ENCODE data around the gene RORC. TPM values are rescaled to one million over a fixed set of nuclear protein-coding genes. Genes with fewer than 3 reads are reported as not detected.

Gene RORC
- polyA plus RNA-seq, 2 donors, result 1.5 to 3.4 TPM

DNA sequence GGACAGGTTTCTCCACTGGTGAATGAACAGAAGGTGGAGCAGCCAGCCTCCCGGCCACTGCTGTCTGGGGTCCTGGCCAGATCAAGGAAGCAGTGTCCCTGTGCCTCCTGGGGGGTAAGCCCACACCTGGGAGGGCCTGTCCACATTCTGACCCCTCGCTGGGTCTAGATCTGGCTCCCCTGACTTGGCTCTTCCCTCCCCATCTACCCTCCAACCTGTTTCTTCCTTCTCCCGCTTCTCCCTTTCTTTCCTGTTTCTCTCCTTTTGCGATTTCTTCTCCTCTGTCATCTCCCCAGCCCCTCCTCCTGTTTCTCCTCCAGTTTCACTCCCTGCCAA is 378 bp downstream of the RORC start:
- H3K4me1 ChIP-seq (ENCODE audit: control insufficient read depth in 2 of 2, insufficient read depth in 2 of 2, low read length in 1 of 2), result peaks cover 0 to 23% of the 10 kb centered on the region in 2 donors
- H3K9me3 ChIP-seq (ENCODE audit: control insufficient read depth in 2 of 2, insufficient read depth in 1 of 2, low read depth in 1 of 2, low read length in 1 of 2), result no peaks in the 10 kb centered on the region
- H3K27ac ChIP-seq (ENCODE audit: low read depth in 2 of 2, low read length in 1 of 2), result peak overlapping the region; percentile 18 to 59
- peaks cover 0 to 4% of the 10 kb centered on the region in 2 donors for H3K36me3 ChIP-seq (ENCODE audit: control insufficient read depth in 2 of 2, insufficient read depth in 2 of 2, low read length in 1 of 2)
- H3K4me3 ChIP-seq (ENCODE audit: low read depth in 1 of 2, low read length in 2 of 2), result peak overlapping the region; percentile 8 to 48
- H3K27me3 ChIP-seq (ENCODE audit: control insufficient read depth in 1 of 2, insufficient read depth in 2 of 2, low read length in 2 of 2), result no peaks in the 10 kb centered on the region
- 46 to 48% methylated on average over 4 of the region's 4 CpGs for WGBS, 2 donors

DNA sequence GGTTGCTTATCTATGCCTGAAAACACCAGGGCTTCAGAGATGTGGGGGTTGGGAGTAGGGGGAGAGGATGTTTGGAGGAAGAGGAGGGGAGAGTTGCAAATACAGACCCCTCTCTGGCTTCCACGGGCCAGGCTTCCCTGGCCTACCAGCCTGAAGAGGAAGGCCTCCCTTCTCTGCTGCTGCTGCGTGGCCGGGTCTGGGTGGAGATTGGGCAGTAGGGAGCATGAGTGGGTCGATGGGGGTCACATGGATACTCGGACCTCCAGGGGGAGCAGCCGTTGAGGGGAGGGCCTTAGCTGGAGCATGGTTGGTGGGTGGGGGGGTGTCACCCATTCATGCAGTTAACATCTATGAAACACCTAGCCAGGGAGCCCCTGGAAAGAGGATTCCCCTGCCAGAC is 1.5 kb downstream of the RORC start:
- Histone ChIP-seq H3K27me3 (ENCODE audit: control insufficient read depth in 1 of 2, insufficient read depth in 2 of 2, low read length in 2 of 2) (no peaks in the 10 kb centered on the region), H3K4me3 (ENCODE audit: low read depth in 1 of 2, low read length in 2 of 2) (no peak overlapping the region), H3K27ac (ENCODE audit: low read depth in 2 of 2, low read length in 1 of 2) (peak overlapping the region in 1 of 2 donors; percentile 50), H3K4me1 (ENCODE audit: control insufficient read depth in 2 of 2, insufficient read depth in 2 of 2, low read length in 1 of 2) (peaks cover 0 to 23% of the 10 kb centered on the region in 2 donors), H3K36me3 (ENCODE audit: control insufficient read depth in 2 of 2, insufficient read depth in 2 of 2, low read length in 1 of 2) (peaks cover 0 to 4% of the 10 kb centered on the region in 2 donors), H3K9me3 (ENCODE audit: control insufficient read depth in 2 of 2, insufficient read depth in 1 of 2, low read depth in 1 of 2, low read length in 1 of 2) (no peaks in the 10 kb centered on the region)
- 32 to 60% methylated on average over 6 of the region's 6 CpGs for WGBS, 2 donors

DNA sequence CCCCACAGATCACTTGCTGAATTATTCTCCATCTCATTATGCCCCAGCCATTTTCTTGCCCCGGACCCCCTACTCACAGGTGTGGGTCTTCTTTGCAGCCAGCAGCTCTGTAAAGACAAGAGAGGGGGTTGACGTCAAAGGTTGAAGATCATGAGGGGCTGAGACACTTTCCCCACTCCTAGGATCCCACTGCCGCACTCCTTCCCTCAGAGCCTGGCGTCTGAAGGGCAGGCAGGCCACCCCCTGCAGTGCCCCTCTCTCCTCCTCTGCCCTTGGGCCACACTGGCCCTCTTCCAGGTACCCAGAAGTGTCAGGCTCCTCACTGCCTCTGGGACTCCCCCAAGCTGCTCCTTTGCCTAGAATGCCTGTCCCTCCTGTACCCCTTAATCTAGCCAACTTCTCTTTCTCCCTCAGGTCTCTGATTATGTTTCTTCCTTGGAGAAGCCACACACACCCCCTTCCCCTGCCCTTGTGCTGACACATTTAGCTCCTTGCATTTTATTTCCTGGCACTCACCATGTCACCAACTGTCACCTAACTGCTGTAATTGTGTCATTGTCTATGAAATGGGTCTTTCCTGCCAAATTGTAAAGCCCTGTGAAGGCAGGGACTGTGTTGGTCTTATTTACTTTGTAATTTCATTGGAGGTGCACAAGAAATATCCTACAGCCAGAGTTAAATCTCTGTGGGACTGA is 2.1 kb downstream of the RORC start:
- no peaks in the 10 kb centered on the region for H3K27me3 ChIP-seq (ENCODE audit: control insufficient read depth in 1 of 2, insufficient read depth in 2 of 2, low read length in 2 of 2)
- H3K4me1 ChIP-seq (ENCODE audit: control insufficient read depth in 2 of 2, insufficient read depth in 2 of 2, low read length in 1 of 2), result peaks cover 0 to 23% of the 10 kb centered on the region in 2 donors
- WGBS, 2 donors, result 42 to 51% methylated on average over 4 of the region's 4 CpGs
- no peaks in the 10 kb centered on the region for H3K9me3 ChIP-seq (ENCODE audit: control insufficient read depth in 2 of 2, insufficient read depth in 1 of 2, low read depth in 1 of 2, low read length in 1 of 2)
- peaks cover 0 to 4% of the 10 kb centered on the region in 2 donors for H3K36me3 ChIP-seq (ENCODE audit: control insufficient read depth in 2 of 2, insufficient read depth in 2 of 2, low read length in 1 of 2)
- peak overlapping the region in 1 of 2 donors; percentile 50 for H3K27ac ChIP-seq (ENCODE audit: low read depth in 2 of 2, low read length in 1 of 2)
- no peak overlapping the region for H3K4me3 ChIP-seq (ENCODE audit: low read depth in 1 of 2, low read length in 2 of 2)

DNA sequence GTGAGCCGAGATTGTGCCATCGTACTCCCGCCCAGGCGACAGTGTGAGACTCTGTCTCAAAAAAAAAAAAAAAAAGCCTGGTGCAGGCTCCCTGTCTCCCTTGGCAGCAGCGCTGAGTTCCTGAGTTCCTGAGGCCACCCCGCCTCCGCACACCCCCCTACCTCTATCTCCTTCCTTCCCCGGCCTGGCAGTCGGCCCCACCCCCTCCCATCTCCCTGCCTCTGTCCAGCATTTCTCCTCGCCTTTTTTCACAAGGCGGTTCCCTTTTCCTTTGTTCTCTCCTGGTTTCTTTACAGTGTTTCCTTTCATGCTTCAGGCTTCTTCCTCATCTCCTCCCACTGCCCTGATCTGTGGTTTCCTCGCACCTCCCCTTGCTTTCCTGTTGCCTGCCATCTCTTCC is 2.7 kb downstream of the RORC start:
- WGBS, 2 donors, result 5 to 10% methylated on average over 11 to 12 of the region's 12 CpGs
- Histone ChIP-seq H3K4me3 (ENCODE audit: low read depth in 1 of 2, low read length in 2 of 2) (no peak overlapping the region), H3K9me3 (ENCODE audit: control insufficient read depth in 2 of 2, insufficient read depth in 1 of 2, low read depth in 1 of 2, low read length in 1 of 2) (no peaks in the 10 kb centered on the region), H3K27me3 (ENCODE audit: control insufficient read depth in 1 of 2, insufficient read depth in 2 of 2, low read length in 2 of 2) (no peaks in the 10 kb centered on the region), H3K36me3 (ENCODE audit: control insufficient read depth in 2 of 2, insufficient read depth in 2 of 2, low read length in 1 of 2) (peaks cover 0 to 4% of the 10 kb centered on the region in 2 donors), H3K4me1 (ENCODE audit: control insufficient read depth in 2 of 2, insufficient read depth in 2 of 2, low read length in 1 of 2) (peaks cover 0 to 23% of the 10 kb centered on the region in 2 donors), H3K27ac (ENCODE audit: low read depth in 2 of 2, low read length in 1 of 2) (no peak overlapping the region)

DNA sequence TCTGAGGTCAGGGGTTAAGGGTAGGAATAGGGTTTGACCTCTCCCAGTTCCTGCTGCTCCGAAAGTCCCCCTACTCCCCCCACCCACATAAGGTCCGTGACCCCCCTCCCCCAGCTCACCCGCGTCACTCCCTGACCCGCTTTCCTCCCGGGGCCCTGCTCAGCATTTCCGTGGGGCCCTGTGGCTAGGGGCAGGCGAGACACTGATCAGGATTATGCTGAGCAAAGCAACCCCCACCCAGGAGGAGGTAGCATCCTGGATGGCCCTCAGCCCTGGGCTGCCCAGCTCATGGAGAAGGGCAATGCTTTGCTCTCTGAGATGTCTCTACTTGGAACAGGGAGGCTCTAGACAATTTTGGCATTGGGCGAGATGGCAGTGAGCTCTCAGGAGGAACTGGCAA is 3.7 kb downstream of the RORC start:
- 70 to 71% methylated on average over 9 of the region's 9 CpGs for WGBS, 2 donors
- Histone ChIP-seq H3K27ac (ENCODE audit: low read depth in 2 of 2, low read length in 1 of 2) (no peak overlapping the region), H3K27me3 (ENCODE audit: control insufficient read depth in 1 of 2, insufficient read depth in 2 of 2, low read length in 2 of 2) (no peaks in the 10 kb centered on the region), H3K4me3 (ENCODE audit: low read depth in 1 of 2, low read length in 2 of 2) (no peak overlapping the region), H3K36me3 (ENCODE audit: control insufficient read depth in 2 of 2, insufficient read depth in 2 of 2, low read length in 1 of 2) (peaks cover 0 to 4% of the 10 kb centered on the region in 2 donors), H3K9me3 (ENCODE audit: control insufficient read depth in 2 of 2, insufficient read depth in 1 of 2, low read depth in 1 of 2, low read length in 1 of 2) (no peaks in the 10 kb centered on the region), H3K4me1 (ENCODE audit: control insufficient read depth in 2 of 2, insufficient read depth in 2 of 2, low read length in 1 of 2) (peaks cover 0 to 21% of the 10 kb centered on the region in 2 donors)

DNA sequence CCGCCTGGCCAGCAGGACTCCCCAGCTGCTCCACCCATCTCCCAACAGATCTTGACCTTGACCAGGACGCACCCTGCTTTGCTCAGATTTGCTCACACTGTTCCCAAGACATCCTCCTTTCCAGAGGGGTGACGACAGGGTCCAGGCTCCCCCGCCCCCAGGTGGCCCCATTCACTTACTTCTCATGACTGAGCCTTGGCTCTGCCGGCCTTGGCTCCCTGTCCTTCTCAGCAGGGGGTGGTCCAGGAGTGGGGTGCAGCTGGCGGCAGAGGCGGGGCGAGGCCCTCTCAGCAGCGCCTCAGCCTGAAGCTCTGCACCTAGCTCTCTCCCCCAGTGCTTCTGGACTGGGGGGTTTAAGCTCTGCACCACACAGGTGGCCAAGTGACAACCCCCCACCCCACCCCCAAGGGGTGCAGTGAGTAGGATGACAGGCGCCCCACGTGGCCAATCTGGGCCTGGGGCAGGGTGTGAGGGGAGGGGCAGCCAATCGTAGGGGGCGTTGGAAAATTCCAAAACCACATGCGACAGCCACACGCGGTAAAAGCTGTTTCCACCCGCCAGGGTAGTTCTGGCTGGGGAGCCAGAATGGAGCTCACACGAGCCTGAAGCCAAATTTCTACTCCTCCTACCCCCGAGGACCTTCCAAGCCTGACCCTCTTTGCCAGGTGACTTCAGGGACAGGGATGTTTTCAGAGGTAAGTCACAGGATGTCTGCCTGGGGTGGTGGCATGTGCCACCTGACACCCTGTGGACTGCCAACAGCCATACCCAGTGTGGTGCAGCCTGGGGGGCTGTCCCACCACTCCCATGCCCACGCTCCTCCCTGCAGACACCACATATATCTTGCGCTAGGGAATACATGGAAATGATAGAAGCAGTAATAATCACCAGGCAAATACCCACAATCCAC is 5.6 kb downstream of the RORC start:
- no peak overlapping the region for H3K27ac ChIP-seq (ENCODE audit: low read depth in 2 of 2, low read length in 1 of 2)
- peaks cover 0 to 4% of the 10 kb centered on the region in 2 donors for H3K36me3 ChIP-seq (ENCODE audit: control insufficient read depth in 2 of 2, insufficient read depth in 2 of 2, low read length in 1 of 2)
- H3K27me3 ChIP-seq (ENCODE audit: control insufficient read depth in 1 of 2, insufficient read depth in 2 of 2, low read length in 2 of 2), result no peaks in the 10 kb centered on the region
- no peaks in the 10 kb centered on the region for H3K9me3 ChIP-seq (ENCODE audit: control insufficient read depth in 2 of 2, insufficient read depth in 1 of 2, low read depth in 1 of 2, low read length in 1 of 2)
- peaks cover 0 to 10% of the 10 kb centered on the region in 2 donors for H3K4me1 ChIP-seq (ENCODE audit: control insufficient read depth in 2 of 2, insufficient read depth in 2 of 2, low read length in 1 of 2)
- 61 to 62% methylated on average over 21 of the region's 21 CpGs for WGBS, 2 donors
- no peak overlapping the region for H3K4me3 ChIP-seq (ENCODE audit: low read depth in 1 of 2, low read length in 2 of 2)

DNA sequence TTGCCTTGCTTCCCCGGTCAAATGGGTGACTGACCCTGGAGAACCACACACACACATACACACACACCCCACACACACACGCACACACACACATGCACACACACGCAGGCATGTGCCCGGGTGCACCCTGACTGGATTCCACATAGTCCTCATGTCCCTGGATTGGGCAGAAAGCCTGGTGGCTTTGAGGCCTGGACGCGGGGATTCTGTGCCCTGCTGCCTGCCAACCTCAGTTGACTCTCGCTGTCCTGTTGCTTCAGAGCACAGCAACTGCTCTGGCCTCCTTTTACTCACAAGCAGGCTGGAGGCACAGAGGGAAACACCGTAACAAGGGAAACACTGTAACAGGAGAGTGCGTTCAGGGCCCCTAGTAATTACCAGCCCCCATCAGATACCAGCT is 6.4 kb downstream of the RORC start:
- Histone ChIP-seq H3K4me3 (ENCODE audit: low read depth in 1 of 2, low read length in 2 of 2) (peak overlapping the region in 1 of 2 donors; percentile 11), H3K27me3 (ENCODE audit: control insufficient read depth in 1 of 2, insufficient read depth in 2 of 2, low read length in 2 of 2) (no peaks in the 10 kb centered on the region), H3K27ac (ENCODE audit: low read depth in 2 of 2, low read length in 1 of 2) (no peak overlapping the region), H3K9me3 (ENCODE audit: control insufficient read depth in 2 of 2, insufficient read depth in 1 of 2, low read depth in 1 of 2, low read length in 1 of 2) (no peaks in the 10 kb centered on the region), H3K4me1 (ENCODE audit: control insufficient read depth in 2 of 2, insufficient read depth in 2 of 2, low read length in 1 of 2) (peaks cover 0 to 9% of the 10 kb centered on the region in 2 donors), H3K36me3 (ENCODE audit: control insufficient read depth in 2 of 2, insufficient read depth in 2 of 2, low read length in 1 of 2) (peaks cover 0 to 4% of the 10 kb centered on the region in 2 donors)
- 77 to 80% methylated on average over 9 of the region's 9 CpGs for WGBS, 2 donors

DNA sequence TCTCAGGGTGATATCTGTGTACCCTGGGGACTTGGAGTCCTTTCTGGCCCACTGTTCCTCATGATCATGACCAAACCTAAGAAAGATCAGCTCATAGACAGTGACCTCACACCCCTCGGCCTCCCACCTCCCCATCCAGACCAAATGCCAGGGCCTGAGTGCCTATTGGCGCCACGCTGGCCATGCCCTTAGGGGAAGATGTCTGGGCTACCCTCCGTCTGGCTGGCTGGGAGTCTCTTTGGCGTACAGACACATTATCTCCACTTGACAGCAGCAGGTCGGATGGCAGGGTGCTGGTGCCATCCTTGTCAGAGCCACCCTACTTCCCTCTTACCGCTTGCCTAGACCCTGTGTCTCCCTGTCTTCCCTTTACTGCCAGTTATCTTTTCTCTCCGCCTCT is 8.4 kb downstream of the RORC start:
- H3K4me1 ChIP-seq (ENCODE audit: control insufficient read depth in 2 of 2, insufficient read depth in 2 of 2, low read length in 1 of 2), result peaks cover 0 to 8% of the 10 kb centered on the region in 2 donors
- peaks cover 0 to 4% of the 10 kb centered on the region in 2 donors for H3K36me3 ChIP-seq (ENCODE audit: control insufficient read depth in 2 of 2, insufficient read depth in 2 of 2, low read length in 1 of 2)
- no peak overlapping the region for H3K4me3 ChIP-seq (ENCODE audit: low read depth in 1 of 2, low read length in 2 of 2)
- WGBS, 2 donors, result 79 to 81% methylated on average over 8 of the region's 8 CpGs
- H3K27ac ChIP-seq (ENCODE audit: low read depth in 2 of 2, low read length in 1 of 2), result no peak overlapping the region
- no peaks in the 10 kb centered on the region for H3K27me3 ChIP-seq (ENCODE audit: control insufficient read depth in 1 of 2, insufficient read depth in 2 of 2, low read length in 2 of 2)
- no peaks in the 10 kb centered on the region for H3K9me3 ChIP-seq (ENCODE audit: control insufficient read depth in 2 of 2, insufficient read depth in 1 of 2, low read depth in 1 of 2, low read length in 1 of 2)

DNA sequence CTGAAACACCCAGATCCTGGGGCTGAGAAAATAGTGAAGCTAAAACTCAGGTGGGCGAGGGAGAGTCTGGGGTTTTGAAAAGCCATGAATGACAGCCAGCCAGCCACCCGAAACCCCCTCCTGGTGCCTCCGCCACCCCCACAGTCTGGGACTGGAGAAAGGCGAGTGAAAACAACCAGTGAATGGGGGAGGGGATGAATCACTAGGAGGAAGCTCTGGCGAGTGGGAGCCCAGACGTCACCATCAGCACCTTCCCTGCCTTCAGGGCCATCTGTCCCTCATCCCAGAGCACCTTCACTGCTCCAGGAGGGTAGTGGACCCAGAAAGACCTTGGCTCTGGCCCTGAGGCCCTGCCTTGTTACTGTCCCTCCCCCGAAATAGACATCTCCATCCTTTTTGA is 9.2 kb downstream of the RORC start:
- Histone ChIP-seq H3K9me3 (ENCODE audit: control insufficient read depth in 2 of 2, insufficient read depth in 1 of 2, low read depth in 1 of 2, low read length in 1 of 2) (no peaks in the 10 kb centered on the region), H3K27me3 (ENCODE audit: control insufficient read depth in 1 of 2, insufficient read depth in 2 of 2, low read length in 2 of 2) (no peaks in the 10 kb centered on the region), H3K36me3 (ENCODE audit: control insufficient read depth in 2 of 2, insufficient read depth in 2 of 2, low read length in 1 of 2) (no peaks in the 10 kb centered on the region), H3K4me3 (ENCODE audit: low read depth in 1 of 2, low read length in 2 of 2) (no peak overlapping the region), H3K27ac (ENCODE audit: low read depth in 2 of 2, low read length in 1 of 2) (no peak overlapping the region), H3K4me1 (ENCODE audit: control insufficient read depth in 2 of 2, insufficient read depth in 2 of 2, low read length in 1 of 2) (peaks cover 0 to 10% of the 10 kb centered on the region in 2 donors)
- 49 to 60% methylated on average over 7 of the region's 7 CpGs for WGBS, 2 donors
